Natural killer cell (primary cell): ENCODE results near the gene TUBA4A. TPM values are rescaled to one million over a fixed set of nuclear protein-coding genes. Genes with fewer than 3 reads are reported as not detected.

Experiments used
- ATAC-seq, 3 donors: fragments of 150-1000 bp in 2 of 3; fragments of 200-7000 bp in 1 of 3; cut with Tn5 transposase; 1 replicate in 1 of 3; 2 replicates in 2 of 3; pipeline ENCODE4 v1.10.0; 2021; ENCODE audit warnings: mild to moderate bottlenecking in 2 of 3, moderate library complexity in 2 of 3
- DNase-seq, 2 donors: peaks; one replicate each; pipeline versions ENCODE4 v3.0.0 to v3.0.0-alpha.2; 2013 to 2021; ENCODE audit warnings: mixed read lengths in 1 of 2
- H3K27ac ChIP-seq: one replicate; pipeline ENCODE4 v1.5.1; 2013; ENCODE audit warnings: mild to moderate bottlenecking, low read length
- H3K27me3 ChIP-seq: one replicate; pipeline ENCODE4 v1.6.1; 2013; ENCODE audit warnings: low read length; ENCODE audit not compliant: control insufficient read depth, insufficient read depth
- H3K36me3 ChIP-seq: one replicate; pipeline ENCODE4 v1.6.1; 2013; ENCODE audit warnings: low read length; ENCODE audit not compliant: control insufficient read depth, insufficient read depth
- H3K4me1 ChIP-seq: one replicate; pipeline ENCODE4 v1.6.1; 2013; ENCODE audit warnings: low read length; ENCODE audit not compliant: control insufficient read depth, insufficient read depth
- H3K4me3 ChIP-seq: one replicate; pipeline ENCODE4 v1.5.1; 2013; ENCODE audit warnings: low read length
- H3K9me3 ChIP-seq: one replicate; pipeline ENCODE4 v1.6.1; 2013; ENCODE audit warnings: low read length; ENCODE audit not compliant: control insufficient read depth, insufficient read depth
- H3K27ac Mint-ChIP-seq, 2 donors: one replicate each; pipeline ENCODE4 v1.8.0; 2022; ENCODE audit warnings: mild to moderate bottlenecking in 2 of 2, mixed read lengths in 2 of 2, moderate library complexity in 1 of 2
- H3K27me3 Mint-ChIP-seq, 2 donors: one replicate each; pipeline ENCODE4 v1.8.0; 2022; ENCODE audit warnings: low read depth in 2 of 2, mixed read lengths in 2 of 2
- H3K36me3 Mint-ChIP-seq: one replicate; pipeline ENCODE4 v1.8.0; 2022; ENCODE audit warnings: mixed read lengths
- H3K4me1 Mint-ChIP-seq, 2 donors: one replicate each; pipeline ENCODE4 v1.8.0; 2022; ENCODE audit warnings: mixed read lengths in 2 of 2
- H3K4me3 Mint-ChIP-seq: one replicate; pipeline ENCODE4 v1.8.0; 2022; ENCODE audit warnings: mild to moderate bottlenecking, moderate library complexity, mixed read lengths
- H3K9me3 Mint-ChIP-seq, 2 donors: one replicate each; pipeline ENCODE4 v1.8.0; 2022; ENCODE audit warnings: mixed read lengths in 2 of 2
- WGBS: methylation state at CpG from one replicate; pipeline ENCODE4 v1.1.7; 2013; ENCODE audit warnings: missing lambda C conversion rate; ENCODE audit not compliant: insufficient coverage; 5-methylcytosine and 5-hydroxymethylcytosine counted together
- intact Hi-C: fragments of 100-400 bp; cut with micrococcal nuclease; formaldehyde crosslinking; loops from one replicate; pipeline ENCODE4 v1.14.2; 2022
- total RNA-seq, 4 donors: library from RNA; stranded (reverse); fragments of 120-200 nt in 1 of 4; gene quantifications; one replicate each; pipeline versions ENCODE4 v1.2.3 to v1.2.4, GENCODE V29; 2013 to 2022
- TF ChIP-seq, protein P1 (sequence below): fragments of 200-600 bp; IDR thresholded peaks from one replicate; pipeline ENCODE4 v1.8.0; 2022; ENCODE audit warnings: antibody characterized with exemption

The TUBA4A gene
- total RNA-seq, 3 donors from 2014 or later (not counting 1 experiment from before 2014, with no cell fraction given): 145 to 188 (median 146) TPM

DNA sequence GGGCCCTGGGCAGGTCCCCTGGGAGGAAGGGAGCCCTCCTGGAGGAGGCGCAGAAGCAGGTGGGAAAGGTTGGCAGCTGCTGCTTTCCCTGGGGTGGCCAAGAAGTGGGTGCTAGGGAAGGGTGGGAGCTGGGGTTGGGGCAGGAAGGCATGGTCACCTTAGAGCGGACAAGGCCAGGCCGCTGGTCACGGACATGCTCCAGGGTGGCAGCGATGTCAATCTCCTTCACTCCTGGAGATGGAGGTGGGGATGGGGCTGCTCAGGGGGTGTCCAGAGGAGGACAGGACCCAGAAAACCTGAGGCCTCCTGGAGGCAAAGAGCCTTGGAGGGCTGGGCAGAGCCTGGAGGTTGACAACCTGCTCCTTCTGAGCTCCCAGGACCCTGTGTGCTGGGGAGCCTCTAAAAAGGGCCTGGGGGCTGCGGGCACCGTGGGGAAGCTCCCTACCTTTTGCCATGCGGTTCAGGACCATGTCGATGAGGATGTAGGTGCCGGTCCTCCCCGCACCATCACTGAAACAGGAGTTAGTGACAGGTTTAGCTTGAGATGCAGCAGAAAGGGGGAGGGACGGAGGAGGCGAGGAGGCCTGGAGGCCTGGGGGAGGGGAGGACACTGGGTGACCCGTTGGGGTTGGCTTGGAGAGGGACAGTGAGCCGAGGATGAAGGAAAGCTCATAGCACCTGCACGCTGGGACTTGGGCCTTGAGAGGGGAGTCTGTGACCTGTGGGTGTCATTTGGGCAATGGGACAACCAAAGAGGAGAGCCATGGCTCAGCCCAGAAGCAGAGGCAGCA lies 36.9 kb upstream of the TUBA4A start:
- DNase-seq: no peak
- H3K27me3 ChIP-seq: no peaks in the 10 kb centered on the region
- WGBS: 91% methylated on average over 16 of the region's 16 CpGs
- ATAC-seq: no peak
- peaks cover 8% of the 10 kb centered on the region for H3K36me3 ChIP-seq
- H3K4me1 Mint-ChIP-seq: peaks cover 6 to 17% of the 10 kb centered on the region in 2 donors
- no peak overlapping the region for H3K27ac ChIP-seq
- no peaks in the 10 kb centered on the region for H3K27me3 Mint-ChIP-seq
- intact Hi-C loops: no loop called here
- peaks cover 10% of the 10 kb centered on the region for H3K4me1 ChIP-seq
- H3K9me3 ChIP-seq: no peaks in the 10 kb centered on the region
- H3K4me3 ChIP-seq: no peak overlapping the region
- H3K36me3 Mint-ChIP-seq: no peaks in the 10 kb centered on the region
- TF ChIP-seq, protein P1, sequence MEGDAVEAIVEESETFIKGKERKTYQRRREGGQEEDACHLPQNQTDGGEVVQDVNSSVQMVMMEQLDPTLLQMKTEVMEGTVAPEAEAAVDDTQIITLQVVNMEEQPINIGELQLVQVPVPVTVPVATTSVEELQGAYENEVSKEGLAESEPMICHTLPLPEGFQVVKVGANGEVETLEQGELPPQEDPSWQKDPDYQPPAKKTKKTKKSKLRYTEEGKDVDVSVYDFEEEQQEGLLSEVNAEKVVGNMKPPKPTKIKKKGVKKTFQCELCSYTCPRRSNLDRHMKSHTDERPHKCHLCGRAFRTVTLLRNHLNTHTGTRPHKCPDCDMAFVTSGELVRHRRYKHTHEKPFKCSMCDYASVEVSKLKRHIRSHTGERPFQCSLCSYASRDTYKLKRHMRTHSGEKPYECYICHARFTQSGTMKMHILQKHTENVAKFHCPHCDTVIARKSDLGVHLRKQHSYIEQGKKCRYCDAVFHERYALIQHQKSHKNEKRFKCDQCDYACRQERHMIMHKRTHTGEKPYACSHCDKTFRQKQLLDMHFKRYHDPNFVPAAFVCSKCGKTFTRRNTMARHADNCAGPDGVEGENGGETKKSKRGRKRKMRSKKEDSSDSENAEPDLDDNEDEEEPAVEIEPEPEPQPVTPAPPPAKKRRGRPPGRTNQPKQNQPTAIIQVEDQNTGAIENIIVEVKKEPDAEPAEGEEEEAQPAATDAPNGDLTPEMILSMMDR: no peak
- H3K9me3 Mint-ChIP-seq: no peaks in the 10 kb centered on the region
- peak overlapping the region in 1 of 2 donors; percentile 31 for H3K27ac Mint-ChIP-seq
- no peak overlapping the region for H3K4me3 Mint-ChIP-seq

DNA sequence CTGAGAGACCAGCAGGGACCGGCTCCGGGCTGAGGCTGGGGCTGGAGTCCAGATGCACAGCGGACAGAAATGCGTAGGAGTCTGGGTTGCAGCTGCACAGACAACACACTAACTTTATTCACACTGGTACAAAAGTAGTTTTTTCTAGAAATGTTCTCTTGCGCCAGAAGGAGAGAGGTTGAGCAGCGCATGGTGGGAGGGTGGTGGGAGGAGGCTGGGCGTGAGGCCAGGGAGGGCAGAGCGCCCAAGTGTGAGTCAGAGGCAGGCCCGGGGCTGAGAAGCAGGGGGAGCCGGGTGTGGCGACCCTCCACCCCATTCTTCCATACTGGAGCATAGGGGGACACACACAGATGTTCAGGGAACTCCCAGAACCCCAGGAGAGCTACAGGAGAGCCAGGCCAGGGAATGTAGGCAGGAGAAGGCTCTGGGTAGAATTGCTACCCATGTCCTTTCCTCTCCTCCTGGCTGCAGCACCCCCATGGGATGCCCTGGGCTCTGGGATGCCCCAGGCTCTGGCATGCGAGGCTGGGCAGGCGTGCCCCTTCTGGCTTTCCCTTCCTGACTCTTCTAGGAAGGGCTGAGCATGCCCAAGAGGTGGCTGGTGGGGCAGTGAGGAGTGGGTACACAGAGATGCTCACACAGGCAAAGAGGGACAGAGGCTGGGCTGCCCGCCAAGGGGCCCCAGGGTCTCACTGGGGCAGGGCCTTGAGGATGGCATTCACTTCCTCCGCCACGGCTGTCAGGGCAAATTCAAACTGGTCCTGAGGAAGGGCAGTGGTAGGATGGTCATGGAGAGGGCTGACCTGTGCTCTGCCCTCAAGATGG lies 36.0 kb upstream of the TUBA4A start:
- TF ChIP-seq, protein P1: no peak
- DNase-seq (no peak), ATAC-seq (no peak)
- peaks cover 5% of the 10 kb centered on the region for H3K4me1 ChIP-seq
- intact Hi-C loops: no loop called here
- no peak overlapping the region for H3K4me3 Mint-ChIP-seq
- WGBS: 84% methylated on average over 16 of the region's 16 CpGs
- H3K4me1 Mint-ChIP-seq: peaks cover 6 to 13% of the 10 kb centered on the region in 2 donors
- no peak overlapping the region for H3K27ac ChIP-seq
- H3K9me3 ChIP-seq: no peaks in the 10 kb centered on the region
- no peaks in the 10 kb centered on the region for H3K36me3 Mint-ChIP-seq
- H3K27ac Mint-ChIP-seq: no peak overlapping the region
- H3K27me3 Mint-ChIP-seq: no peaks in the 10 kb centered on the region
- H3K36me3 ChIP-seq: peaks cover 15% of the 10 kb centered on the region
- no peaks in the 10 kb centered on the region for H3K9me3 Mint-ChIP-seq
- H3K4me3 ChIP-seq: no peak overlapping the region
- H3K27me3 ChIP-seq: no peaks in the 10 kb centered on the region

DNA sequence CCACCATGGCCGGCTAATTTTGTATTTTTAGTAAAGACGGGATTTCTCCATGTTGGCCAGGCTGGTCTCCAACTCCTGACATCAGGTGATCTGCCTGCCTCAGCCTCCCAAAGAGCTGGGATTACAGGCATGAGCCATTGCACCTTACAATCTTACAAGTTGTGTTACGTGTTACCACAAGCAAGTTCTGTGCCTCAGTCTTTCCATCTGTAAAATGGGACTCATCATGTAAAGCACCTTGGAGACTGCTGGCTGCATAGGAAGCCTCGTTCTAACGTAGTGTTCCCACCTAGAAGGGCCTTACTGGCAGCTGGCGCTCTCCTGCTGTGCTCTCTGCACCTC lies 35.4 kb upstream of the TUBA4A start:
- no peak overlapping the region for H3K4me3 ChIP-seq
- ATAC-seq (no peak), DNase-seq (no peak)
- Mint-ChIP-seq H3K4me1 (peaks cover 3 to 8% of the 10 kb centered on the region in 2 donors), H3K9me3 (no peaks in the 10 kb centered on the region), H3K27me3 (no peaks in the 10 kb centered on the region), H3K36me3 (no peaks in the 10 kb centered on the region), H3K27ac (no peak overlapping the region), H3K4me3 (no peak overlapping the region)
- no peak overlapping the region for H3K27ac ChIP-seq
- peaks cover 20% of the 10 kb centered on the region for H3K36me3 ChIP-seq
- WGBS: 88% methylated on average over 6 of the region's 6 CpGs
- H3K4me1 ChIP-seq: no peaks in the 10 kb centered on the region
- H3K27me3 ChIP-seq: no peaks in the 10 kb centered on the region
- TF ChIP-seq, protein P1: no peak
- intact Hi-C loops: no loop called here
- H3K9me3 ChIP-seq: no peaks in the 10 kb centered on the region
